Thymus (tissue), 11 donors: ENCODE measurements around the gene LCN15. TPM values are rescaled to one million over a fixed set of nuclear protein-coding genes. Genes with fewer than 3 reads are reported as not detected.

ENCODE experiments used
- DNase-seq, 9 donors: peaks; one replicate each; pipeline ENCODE4 v3.0.0-alpha.2; 2013; ENCODE audit warnings: low spot score in 9 of 9, low read depth in 6 of 9, missing footprints in 1 of 9
- H3K27ac ChIP-seq, 2 donors: one replicate each; pipeline ENCODE4 v1.5.1; 2013; ENCODE audit warnings: control low read depth in 1 of 2, low read depth in 1 of 2, low read length in 1 of 2, mild to moderate bottlenecking in 1 of 2, moderate library complexity in 1 of 2
- H3K27me3 ChIP-seq, 2 donors: one replicate each; pipeline ENCODE4 v1.5.1; 2013; ENCODE audit warnings: low read length in 1 of 2; ENCODE audit not compliant: control insufficient read depth in 2 of 2, insufficient read depth in 1 of 2
- H3K36me3 ChIP-seq, 2 donors: one replicate each; pipeline ENCODE4 v1.5.1; 2013; ENCODE audit warnings: low read length in 1 of 2, mild to moderate bottlenecking in 1 of 2, moderate library complexity in 1 of 2; ENCODE audit not compliant: control insufficient read depth in 2 of 2, insufficient read depth in 2 of 2
- H3K4me1 ChIP-seq, 2 donors: one replicate each; pipeline ENCODE4 v1.5.1; 2013; ENCODE audit warnings: low read length in 2 of 2; ENCODE audit not compliant: control insufficient read depth in 2 of 2, insufficient read depth in 2 of 2
- H3K4me3 ChIP-seq, 2 donors: one replicate each; pipeline ENCODE4 v1.5.1; 2013; ENCODE audit warnings: low read length in 2 of 2, control low read depth in 1 of 2, mild to moderate bottlenecking in 1 of 2
- H3K9me3 ChIP-seq, 2 donors: one replicate each; pipeline ENCODE4 v1.5.1; 2013; ENCODE audit warnings: low read length in 1 of 2, mild to moderate bottlenecking in 1 of 2; ENCODE audit not compliant: control insufficient read depth in 2 of 2, insufficient read depth in 1 of 2
- WGBS: extraction: QIAGEN DNeasy Blood & Tissue Kit; methylation state at CpG from one replicate; pipeline ENCODE4 v1.1.7; 2013; 5-methylcytosine and 5-hydroxymethylcytosine counted together
- polyA plus RNA-seq: library from polyadenylated mRNA; stranded (reverse); fragments of 200-250 nt; gene quantifications from one replicate; pipeline ENCODE4 v1.2.3, GENCODE V29; 2013
- total RNA-seq: library from RNA; stranded (reverse); fragments of 120-200 nt; gene quantifications from one replicate; pipeline ENCODE4 v1.2.4, GENCODE V29; 2013
- donor health status: healthy.

The LCN15 gene
- total and polyA plus RNA-seq, 2 donors: 0.05 to 0.43 TPM

DNA sequence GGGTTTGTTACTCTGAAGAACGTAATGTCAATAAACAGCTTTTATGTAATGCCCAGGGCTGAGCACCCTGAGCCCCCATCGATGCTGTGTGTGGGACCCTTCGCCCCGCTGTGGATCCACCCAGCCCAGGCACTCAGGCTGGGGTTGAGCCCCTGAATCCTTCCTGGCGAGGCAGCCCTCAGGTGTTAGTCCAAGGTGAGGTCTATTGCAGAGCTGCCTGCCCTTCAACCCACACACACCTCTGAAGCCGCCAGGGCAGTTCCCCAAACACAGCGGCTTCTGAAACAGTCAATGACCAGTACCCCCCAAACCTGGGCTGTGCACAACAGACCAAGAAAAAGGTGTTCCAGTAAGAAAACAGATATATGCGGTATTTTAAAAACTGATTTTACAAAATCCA lies 40.3 kb downstream of the LCN15 start:
- Histone ChIP-seq H3K9me3 (peaks cover 0 to 1% of the 10 kb centered on the region in 2 donors), H3K36me3 (peaks cover 57% of the 10 kb centered on the region in 2 donors), H3K27ac (no peak overlapping the region), H3K27me3 (peaks cover 2 to 9% of the 10 kb centered on the region in 2 donors), H3K4me1 (peaks cover 9 to 29% of the 10 kb centered on the region in 2 donors), H3K4me3 (no peak overlapping the region)
- WGBS: 98% methylated on average over 8 of the region's 8 CpGs
- DNase-seq: no peak

DNA sequence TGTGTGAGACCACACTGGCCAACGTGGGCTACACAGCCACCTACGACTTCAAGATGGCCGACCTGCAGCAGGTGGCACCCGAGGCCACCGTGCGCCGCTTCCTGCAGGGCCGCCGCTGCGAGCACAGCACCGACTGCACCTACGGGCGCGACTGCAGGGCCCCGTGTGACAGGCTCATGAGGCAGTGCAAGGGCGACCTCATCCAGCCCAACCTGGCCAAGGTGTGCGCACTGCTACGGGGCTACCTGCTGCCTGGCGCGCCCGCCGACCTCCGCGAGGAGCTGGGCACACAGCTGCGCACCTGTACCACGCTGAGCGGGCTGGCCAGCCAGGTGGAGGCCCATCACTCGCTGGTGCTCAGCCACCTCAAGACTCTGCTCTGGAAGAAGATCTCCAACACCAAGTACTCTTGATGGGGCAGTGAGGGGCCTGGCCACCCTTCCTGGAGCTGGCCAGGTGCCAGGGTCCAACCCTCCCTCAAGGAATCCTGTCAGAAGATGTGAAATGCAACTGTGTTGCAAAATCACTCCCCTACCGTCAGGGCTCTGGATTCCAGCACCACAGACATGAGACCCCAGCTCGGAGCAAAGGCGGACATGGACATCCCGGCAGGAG lies 40.8 kb downstream of the LCN15 start:
- H3K9me3 ChIP-seq: no peaks in the 10 kb centered on the region
- H3K4me3 ChIP-seq: no peak overlapping the region
- H3K36me3 ChIP-seq: peaks cover 57% of the 10 kb centered on the region in 2 donors
- 97% methylated on average over 32 of the region's 32 CpGs for WGBS
- no peak for DNase-seq
- H3K4me1 ChIP-seq: peaks cover 9 to 25% of the 10 kb centered on the region in 2 donors
- H3K27me3 ChIP-seq: peaks cover 0 to 4% of the 10 kb centered on the region in 2 donors
- no peak overlapping the region for H3K27ac ChIP-seq

DNA sequence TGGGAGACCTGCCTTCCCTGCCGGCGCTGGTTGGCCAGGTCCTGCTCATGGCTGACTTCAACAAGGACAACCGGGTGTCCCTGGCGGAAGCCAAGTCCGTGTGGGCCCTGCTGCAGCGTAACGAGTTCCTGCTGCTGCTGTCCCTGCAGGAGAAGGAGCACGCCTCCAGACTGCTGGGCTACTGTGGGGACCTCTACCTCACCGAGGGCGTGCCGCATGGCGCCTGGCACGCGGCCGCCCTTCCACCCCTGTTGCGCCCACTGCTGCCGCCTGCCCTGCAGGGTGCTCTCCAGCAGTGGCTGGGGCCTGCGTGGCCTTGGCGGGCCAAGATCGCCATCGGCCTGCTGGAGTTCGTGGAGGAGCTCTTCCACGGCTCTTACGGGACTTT lies 41.4 kb downstream of the LCN15 start:
- H3K27me3 ChIP-seq: peaks cover 0 to 2% of the 10 kb centered on the region in 2 donors
- peaks cover 9 to 23% of the 10 kb centered on the region in 2 donors for H3K4me1 ChIP-seq
- H3K4me3 ChIP-seq: no peak overlapping the region
- H3K36me3 ChIP-seq: peaks cover 57% of the 10 kb centered on the region in 2 donors
- H3K9me3 ChIP-seq: no peaks in the 10 kb centered on the region
- 97% methylated on average over 24 of the region's 24 CpGs for WGBS
- DNase-seq: no peak
- H3K27ac ChIP-seq: no peak overlapping the region

DNA sequence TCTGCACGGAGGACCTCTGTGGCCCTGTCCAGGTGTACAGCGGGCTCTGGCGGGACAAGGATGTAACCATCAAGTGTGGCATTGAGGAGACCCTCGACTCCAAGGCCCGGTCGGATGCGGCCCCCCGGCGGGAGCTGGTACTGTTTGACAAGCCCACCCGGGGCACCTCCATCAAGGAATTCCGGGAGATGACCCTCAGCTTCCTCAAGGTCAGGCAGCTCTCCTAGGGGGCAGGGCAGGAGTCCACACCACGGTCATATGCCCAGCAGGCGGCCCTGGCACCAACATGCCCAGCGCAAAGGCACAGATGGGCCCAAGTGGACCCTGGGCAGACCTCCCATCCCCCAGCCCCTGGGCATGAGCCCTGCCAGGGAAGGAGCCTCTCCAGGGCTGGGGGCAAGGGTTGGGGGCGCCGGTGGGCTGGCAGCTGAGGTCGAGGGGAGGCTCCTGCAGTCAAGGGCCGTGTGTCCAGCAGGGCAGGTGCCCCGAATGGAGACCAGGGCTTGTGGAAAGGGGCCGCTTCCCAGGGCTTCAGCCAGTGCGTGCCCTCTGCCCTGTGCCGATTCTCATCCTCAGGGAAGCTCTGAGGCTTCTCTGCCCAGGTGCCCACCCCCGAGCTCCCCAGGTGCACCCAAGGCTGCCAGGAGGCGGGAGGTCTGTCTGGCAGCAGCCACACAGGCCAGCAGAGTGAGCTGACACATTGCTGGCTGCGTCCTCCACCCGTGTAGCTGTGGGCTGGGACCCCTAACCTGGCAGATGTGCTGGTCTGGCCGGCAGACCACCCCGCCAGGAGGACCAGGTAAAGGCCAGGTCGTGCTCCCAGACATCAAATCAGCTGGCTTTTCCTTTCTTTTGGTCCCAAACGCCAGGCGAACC lies 42.0 kb downstream of the LCN15 start:
- Histone ChIP-seq H3K4me1 (peaks cover 9 to 20% of the 10 kb centered on the region in 2 donors), H3K4me3 (no peak overlapping the region), H3K27me3 (no peaks in the 10 kb centered on the region), H3K36me3 (peaks cover 57% of the 10 kb centered on the region in 2 donors), H3K27ac (no peak overlapping the region), H3K9me3 (no peaks in the 10 kb centered on the region)
- DNase-seq: no peak
- 95% methylated on average over 31 of the region's 31 CpGs for WGBS

DNA sequence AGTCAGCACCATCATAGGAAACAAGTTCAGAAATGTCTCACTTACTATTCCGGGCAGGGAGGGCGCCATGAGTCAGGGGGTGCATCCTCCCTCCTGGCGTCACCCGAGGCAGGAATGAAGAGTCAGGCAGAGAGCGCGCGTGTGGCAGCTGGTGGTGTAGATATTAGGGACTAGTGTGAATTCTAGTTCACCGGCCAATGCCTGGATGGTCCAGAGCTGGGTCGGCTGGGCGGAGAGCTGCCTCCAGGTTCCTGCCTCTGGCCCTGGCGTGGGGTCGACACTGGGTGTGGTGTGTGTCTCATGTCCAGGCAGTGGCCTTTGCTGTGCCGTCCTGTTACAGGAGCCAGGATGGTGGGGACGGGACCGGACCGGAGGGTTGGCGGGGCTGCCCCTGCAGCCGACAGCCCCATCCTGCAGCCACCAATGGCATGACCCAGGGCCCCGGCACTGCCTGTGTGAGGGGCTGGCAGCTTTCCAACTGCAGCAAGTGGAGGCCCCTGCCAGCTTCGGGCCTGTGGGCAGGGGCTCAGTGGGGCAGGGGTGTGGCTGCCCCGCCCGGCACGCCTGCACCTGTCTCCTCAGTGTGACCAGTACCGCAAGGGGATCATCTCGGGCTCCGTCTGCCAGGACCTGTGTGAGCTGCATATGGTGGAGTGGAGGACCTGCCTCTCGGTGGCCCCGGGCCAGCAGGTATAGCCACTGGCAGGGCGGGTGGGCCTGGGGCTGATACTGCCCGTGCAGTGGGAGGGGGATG lies 42.8 kb downstream of the LCN15 start:
- Histone ChIP-seq H3K36me3 (peaks cover 55 to 56% of the 10 kb centered on the region in 2 donors), H3K9me3 (no peaks in the 10 kb centered on the region), H3K27me3 (no peaks in the 10 kb centered on the region), H3K27ac (no peak overlapping the region), H3K4me3 (no peak overlapping the region), H3K4me1 (peaks cover 3 to 11% of the 10 kb centered on the region in 2 donors)
- no peak for DNase-seq
- WGBS: 93% methylated on average over 30 of the region's 30 CpGs

DNA sequence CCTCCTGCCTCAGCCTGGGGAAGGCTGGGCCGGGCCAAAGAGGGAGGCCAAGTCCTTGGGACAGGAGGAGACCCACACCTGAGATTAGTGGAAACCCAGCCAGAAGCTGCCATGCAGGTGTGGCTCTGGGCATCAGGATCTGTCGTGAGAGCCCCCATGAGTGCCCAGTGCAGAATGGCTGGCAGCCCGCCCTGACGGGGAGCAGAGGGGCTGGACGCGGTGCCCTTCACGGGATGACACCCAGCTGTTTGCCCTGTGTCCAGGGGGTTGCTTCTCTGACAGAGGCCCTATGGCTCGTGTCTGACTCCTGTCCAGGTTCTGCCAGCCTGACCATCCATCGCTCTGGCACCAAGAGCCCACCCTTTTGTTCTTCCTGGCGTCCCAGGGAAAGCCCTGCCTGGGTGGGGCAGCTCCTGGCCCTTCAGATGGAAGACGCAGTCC lies 43.4 kb downstream of the LCN15 start:
- H3K4me3 ChIP-seq: no peak overlapping the region
- peaks cover 49 to 50% of the 10 kb centered on the region in 2 donors for H3K36me3 ChIP-seq
- no peak for DNase-seq
- H3K9me3 ChIP-seq: no peaks in the 10 kb centered on the region
- no peaks in the 10 kb centered on the region for H3K27me3 ChIP-seq
- peaks cover 0 to 5% of the 10 kb centered on the region in 2 donors for H3K4me1 ChIP-seq
- 95% methylated on average over 11 of the region's 11 CpGs for WGBS
- no peak overlapping the region for H3K27ac ChIP-seq

DNA sequence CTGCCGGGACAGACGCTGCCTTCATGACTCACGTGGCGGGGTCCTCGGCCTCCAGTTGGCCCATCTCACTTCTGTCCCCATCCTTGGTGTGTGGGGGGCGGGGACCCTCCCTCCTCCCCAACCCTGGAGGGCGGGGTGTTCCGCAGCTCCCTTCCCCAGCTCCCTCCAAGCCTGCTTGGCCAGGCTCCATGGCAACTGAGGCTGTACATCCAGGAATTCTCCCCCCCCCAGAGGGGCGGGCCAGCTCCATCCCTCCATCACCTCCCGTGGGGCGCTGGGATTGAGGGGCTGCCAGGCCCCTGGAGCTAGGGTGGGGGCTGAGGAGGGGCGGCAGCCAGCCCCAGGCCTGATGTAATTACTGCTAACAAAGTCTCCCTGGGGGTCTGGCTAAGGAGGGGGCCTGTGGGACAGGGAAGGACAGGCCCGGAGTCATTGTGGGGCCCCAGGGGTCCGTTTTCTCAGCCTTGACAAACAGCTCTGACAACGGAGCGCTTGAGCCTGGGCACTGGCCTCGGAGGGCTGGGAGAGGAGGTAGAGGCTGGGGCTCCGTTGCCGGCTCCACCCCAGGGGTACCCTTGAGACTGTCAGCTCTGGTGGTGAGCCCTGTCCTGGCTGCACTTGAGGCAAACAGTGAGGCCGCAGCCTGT lies 43.9 kb downstream of the LCN15 start:
- H3K4me1 ChIP-seq: no peaks in the 10 kb centered on the region
- 95% methylated on average over 20 of the region's 20 CpGs for WGBS

DNA sequence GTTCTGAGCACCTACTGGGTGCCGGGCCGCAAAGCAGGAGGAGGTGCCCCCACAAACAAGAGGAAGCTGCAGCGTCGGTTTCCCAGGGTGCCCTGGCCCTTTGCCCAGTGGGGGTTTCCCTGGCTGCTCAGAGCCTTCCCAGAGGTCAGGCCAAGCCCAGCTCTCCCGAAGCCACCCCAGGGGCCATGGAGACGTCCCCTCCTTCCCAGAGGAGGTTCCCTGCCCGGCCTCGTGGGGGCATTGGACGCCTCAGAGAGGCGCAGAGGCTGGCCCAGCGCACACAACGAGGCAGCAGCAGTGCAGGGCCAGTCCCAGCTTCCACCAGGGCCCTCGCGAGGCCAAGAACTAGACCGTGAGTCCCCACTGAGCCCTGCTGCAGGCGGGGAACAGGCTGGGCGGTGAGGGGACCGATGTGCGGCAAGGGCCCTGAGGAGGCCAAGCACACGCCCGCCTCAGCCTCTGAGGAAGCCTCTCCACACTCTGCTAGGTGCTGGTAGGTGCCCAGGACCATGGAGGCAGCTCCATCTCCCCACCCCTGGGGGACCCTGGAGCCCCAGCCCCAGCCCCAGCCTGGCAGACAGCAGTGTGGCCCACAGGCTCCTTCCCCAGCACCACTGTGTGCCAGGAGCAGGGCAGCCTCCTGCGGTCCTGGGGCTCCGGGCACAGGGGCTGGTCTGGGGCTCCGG lies 45.0 kb downstream of the LCN15 start:
- H3K4me1 ChIP-seq: no peaks in the 10 kb centered on the region
- H3K27ac ChIP-seq: no peak overlapping the region
- no peak overlapping the region for H3K4me3 ChIP-seq
- peaks cover 0 to 2% of the 10 kb centered on the region in 2 donors for H3K27me3 ChIP-seq
- H3K36me3 ChIP-seq: peaks cover 33 to 36% of the 10 kb centered on the region in 2 donors
- no peak for DNase-seq
- H3K9me3 ChIP-seq: no peaks in the 10 kb centered on the region
- 77% methylated on average over 24 of the region's 24 CpGs for WGBS

More for the DNA sequence above, 43.9 kb downstream of the LCN15 start:
- no peak for DNase-seq
- no peak overlapping the region for H3K27ac ChIP-seq
- no peak overlapping the region for H3K4me3 ChIP-seq
- no peaks in the 10 kb centered on the region for H3K27me3 ChIP-seq
- peaks cover 43 to 45% of the 10 kb centered on the region in 2 donors for H3K36me3 ChIP-seq
- no peaks in the 10 kb centered on the region for H3K9me3 ChIP-seq
